ENCODE results near the gene KDM4D.

- TF ChIP-seq CTCF (IDR thresholded peaks at IDR 0.05) = no peak
- TF ChIP-seq POLR2A (IDR thresholded peaks at IDR 0.05) = no peak
- TF ChIP-seq EP300 (IDR thresholded peaks at IDR 0.05) = no peak
Measured at GRCh38 chr11:94974178-94974577, 669 bp downstream of the KDM4D start.

All from ovary (tissue), 3 donors.